GM23338 (cell line): ENCODE measurements around the gene DYNLT5. TPM values are rescaled to one million over a fixed set of nuclear protein-coding genes. Genes with fewer than 3 reads are reported as not detected.

Source experiments
- ATAC-seq: fragments of 200-7000 bp; cut with Tn5 transposase; 3 replicates; pipeline ENCODE4 v1.9.1; 2020
- DNase-seq: peaks from one replicate; pipeline ENCODE4 v3.0.0-alpha.2; 2015; ENCODE audit warnings: low spot score
- H2AFZ ChIP-seq: fragments of 200-600 bp; sonication (generic); 2 replicates; pipeline ENCODE4 v1.8.0; 2016; ENCODE audit warnings: antibody characterized with exemption, mild to moderate bottlenecking, moderate library complexity
- H3F3A ChIP-seq: fragments of 200-600 bp; sonication (generic); replicated peaks from 2 replicates; pipeline ENCODE4 v1.8.0; 2017; ENCODE audit warnings: antibody characterized with exemption, mixed run types, low read depth
- H3K27ac ChIP-seq: fragments of 200-600 bp; sonication (generic); 2 replicates; pipeline ENCODE4 v1.6.1; 2016; ENCODE audit warnings: low read depth
- H3K27me3 ChIP-seq: fragments of 200-600 bp; sonication (generic); 2 replicates; pipeline ENCODE4 v1.8.0; 2016; ENCODE audit warnings: mild to moderate bottlenecking, mixed run types, moderate library complexity; ENCODE audit not compliant: insufficient read depth
- H3K36me3 ChIP-seq: fragments of 200-600 bp; sonication (generic); 2 replicates; pipeline ENCODE4 v1.8.0; 2016; ENCODE audit warnings: mild to moderate bottlenecking; ENCODE audit not compliant: insufficient read depth
- H3K4me1 ChIP-seq: fragments of 200-600 bp; sonication (generic); 2 replicates; pipeline ENCODE4 v1.8.0; 2016; ENCODE audit warnings: mild to moderate bottlenecking, moderate library complexity; ENCODE audit not compliant: insufficient read depth
- H3K4me2 ChIP-seq: fragments of 200-600 bp; sonication (generic); 2 replicates; pipeline ENCODE4 v1.7.1; 2017; ENCODE audit warnings: mixed run types
- H3K4me3 ChIP-seq: fragments of 200-600 bp; sonication (generic); 2 replicates; pipeline ENCODE4 v1.6.1; 2016; ENCODE audit warnings: mixed run types
- H3K79me2 ChIP-seq: fragments of 200-600 bp; sonication (generic); replicated peaks from 2 replicates; pipeline ENCODE4 v1.8.0; 2017; ENCODE audit warnings: mild to moderate bottlenecking; ENCODE audit not compliant: insufficient read depth
- H3K9me2 ChIP-seq: fragments of 200-600 bp; sonication (generic); 2 replicates; pipeline ENCODE4 v1.8.0; 2017; ENCODE audit not compliant: insufficient read depth
- H4K20me1 ChIP-seq: fragments of 200-600 bp; sonication (generic); replicated peaks from 2 replicates; pipeline ENCODE4 v1.8.0; 2017; ENCODE audit warnings: mild to moderate bottlenecking; ENCODE audit not compliant: insufficient read depth
- H3K27ac Mint-ChIP-seq: 2 replicates; pipeline ENCODE4 v1.8.0; 2020; ENCODE audit warnings: inconsistent platforms, mild to moderate bottlenecking, moderate library complexity, mixed read lengths
- H3K27me3 Mint-ChIP-seq: 3 replicates; pipeline ENCODE4 v1.8.0; 2022; ENCODE audit warnings: low read depth, mild to moderate bottlenecking, moderate library complexity, mixed read lengths, inconsistent platforms; ENCODE audit not compliant: insufficient read depth, poor library complexity
- H3K36me3 Mint-ChIP-seq: 3 replicates; pipeline ENCODE4 v1.8.0; 2021; ENCODE audit warnings: low read depth, mild to moderate bottlenecking, inconsistent platforms, moderate library complexity, mixed read lengths
- H3K4me1 Mint-ChIP-seq: 3 replicates; pipeline ENCODE4 v1.8.0; 2020; ENCODE audit warnings: mild to moderate bottlenecking, inconsistent platforms, mixed read lengths
- H3K4me3 Mint-ChIP-seq: 3 replicates; pipeline ENCODE4 v1.8.0; 2021; ENCODE audit warnings: moderate library complexity, mild to moderate bottlenecking, inconsistent platforms, mixed read lengths
- H3K9me3 Mint-ChIP-seq: 3 replicates; pipeline ENCODE4 v1.8.0; 2020; ENCODE audit warnings: moderate library complexity, mild to moderate bottlenecking, inconsistent platforms, mixed read lengths
- CREB1 ChIP-seq: fragments of 250-450 bp; sonication (Bioruptor Pico); IDR thresholded peaks from 2 replicates; pipeline ENCODE4 v1.5.0; 2020; ENCODE audit warnings: low read depth, mild to moderate bottlenecking, moderate library complexity
- ETS1 ChIP-seq: IDR thresholded peaks from 2 replicates; pipeline ENCODE4 v1.6.1; 2016; ENCODE audit warnings: antibody characterized with exemption
- JUNB ChIP-seq: IDR thresholded peaks from one replicate; pipeline ENCODE4 v1.6.1; 2016; ENCODE audit warnings: antibody characterized with exemption; ENCODE audit not compliant: unreplicated experiment
- NANOG ChIP-seq: IDR thresholded peaks from 2 replicates; pipeline ENCODE4 v1.6.1; 2016; ENCODE audit warnings: antibody characterized with exemption, borderline replicate concordance
- STAT1 ChIP-seq: IDR thresholded peaks from one replicate; pipeline ENCODE4 v1.6.1; 2016; ENCODE audit warnings: antibody characterized with exemption; ENCODE audit not compliant: unreplicated experiment
- ZNF462 ChIP-seq: fragments of 250-450 bp; sonication (Bioruptor Pico); IDR thresholded peaks from 2 replicates; pipeline ENCODE4 v1.5.0; 2020; ENCODE audit warnings: mild to moderate bottlenecking, moderate library complexity
- polyA plus RNA-seq: library from polyadenylated mRNA; unstranded; fragments of >200 nt; fragmentation: Nextera tagmentation; extraction: Ambion mirVana; gene quantifications from 2 replicates; pipeline ENCODE4 v1.2.1, GENCODE V29; 2016
- total RNA-seq: library from RNA; depleted of rRNA; stranded (reverse); fragments of >200 nt; shearing (Covaris generic); gene quantifications from 2 replicates; pipeline ENCODE4 v1.2.3, GENCODE V29; 2014
- TF ChIP-seq, protein P1 (sequence below): IDR thresholded peaks from one replicate; pipeline ENCODE4 v1.6.1; 2018; ENCODE audit warnings: antibody characterized with exemption; ENCODE audit not compliant: unreplicated experiment

The DYNLT5 gene
- total and polyA plus RNA-seq, 2 experiments from 2014 or later, result 0.95 to 2.8 TPM

DNA sequence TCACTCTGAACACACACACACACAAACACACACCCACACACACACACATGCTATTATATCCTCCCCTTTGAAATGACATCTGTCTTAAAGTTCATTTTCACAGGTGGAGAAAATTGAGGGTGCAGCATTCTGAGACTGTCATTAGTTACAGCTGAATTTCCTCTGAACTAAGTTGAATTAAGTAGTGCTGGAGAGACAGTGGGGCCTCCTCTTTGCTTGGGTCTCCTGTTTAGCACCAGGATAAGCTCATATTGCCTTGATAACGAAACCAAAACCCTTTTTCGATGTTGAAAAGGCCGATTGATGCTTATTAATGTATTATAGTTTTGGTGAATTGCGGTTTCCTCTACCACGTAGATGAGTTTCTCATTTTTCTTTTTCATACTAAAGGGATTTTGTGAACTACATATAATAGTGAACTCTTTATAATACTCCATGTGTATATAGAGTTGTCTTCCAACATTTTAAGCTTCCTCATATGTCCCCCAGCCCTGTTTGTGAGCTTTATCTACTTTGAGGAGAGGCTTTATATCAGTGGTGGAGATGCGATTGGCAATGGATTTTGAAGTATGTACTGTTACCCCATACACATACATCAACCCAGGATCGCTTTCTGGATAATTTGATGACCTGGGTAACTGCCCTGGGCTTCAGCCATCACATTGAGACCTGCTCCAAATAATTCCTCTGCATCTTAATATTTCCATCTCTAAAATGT lies 17.4 kb downstream of the DYNLT5 start:
- H3K27me3 ChIP-seq, result no peaks in the 10 kb centered on the region
- DNase-seq (no peak), ATAC-seq (no peak)
- H3K9me2 ChIP-seq, result no peaks in the 10 kb centered on the region
- no peak overlapping the region for H3K4me2 ChIP-seq
- no peak overlapping the region for H2AFZ ChIP-seq
- H3K4me1 Mint-ChIP-seq, result no peaks in the 10 kb centered on the region
- H3K36me3 ChIP-seq, result no peaks in the 10 kb centered on the region
- no peaks in the 10 kb centered on the region for H4K20me1 ChIP-seq
- H3K79me2 ChIP-seq, result no peaks in the 10 kb centered on the region
- no peak overlapping the region for H3K4me3 Mint-ChIP-seq
- no peak for TF ChIP-seq JUNB
- no peaks in the 10 kb centered on the region for H3K36me3 Mint-ChIP-seq
- no peaks in the 10 kb centered on the region for H3K4me1 ChIP-seq
- no peaks in the 10 kb centered on the region for H3K9me3 Mint-ChIP-seq
- H3K27me3 Mint-ChIP-seq, result no peaks in the 10 kb centered on the region
- H3K4me3 ChIP-seq, result no peak overlapping the region
- H3F3A ChIP-seq, result no peaks in the 10 kb centered on the region
- H3K27ac ChIP-seq, result no peak overlapping the region
- no peak overlapping the region for H3K27ac Mint-ChIP-seq

DNA sequence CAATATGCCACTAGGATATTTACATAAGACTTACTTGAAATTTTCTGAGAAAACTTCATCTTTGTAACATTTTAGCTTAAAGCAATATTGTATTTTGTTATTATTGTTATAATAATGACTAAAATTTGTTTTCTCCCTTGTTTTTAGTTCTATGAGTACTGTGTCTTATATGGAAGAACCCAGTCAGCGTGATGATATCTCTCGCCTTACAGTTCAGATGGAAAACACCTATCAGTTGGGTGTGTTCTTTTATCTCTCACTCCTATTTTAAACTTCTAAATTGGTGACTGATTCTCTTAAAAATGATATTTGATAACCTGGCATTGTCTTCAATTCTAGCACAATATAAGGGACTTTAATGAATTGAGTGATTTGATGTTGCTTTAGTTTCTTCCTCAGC lies 18.0 kb downstream of the DYNLT5 start:
- Histone ChIP-seq H3K36me3 (no peaks in the 10 kb centered on the region), H3K27ac (no peak overlapping the region), H3K4me2 (no peak overlapping the region), H3K4me3 (no peak overlapping the region), H3K79me2 (no peaks in the 10 kb centered on the region), H4K20me1 (no peaks in the 10 kb centered on the region), H3F3A (no peaks in the 10 kb centered on the region), H3K4me1 (no peaks in the 10 kb centered on the region), H3K9me2 (no peaks in the 10 kb centered on the region), H3K27me3 (no peaks in the 10 kb centered on the region), H2AFZ (no peak overlapping the region)
- Mint-ChIP-seq H3K27ac (no peak overlapping the region), H3K4me1 (no peaks in the 10 kb centered on the region), H3K9me3 (no peaks in the 10 kb centered on the region), H3K36me3 (no peaks in the 10 kb centered on the region), H3K27me3 (no peaks in the 10 kb centered on the region), H3K4me3 (no peak overlapping the region)
- no peak for ATAC-seq
- TF ChIP-seq NANOG, result no peak
- TF ChIP-seq, protein P1, sequence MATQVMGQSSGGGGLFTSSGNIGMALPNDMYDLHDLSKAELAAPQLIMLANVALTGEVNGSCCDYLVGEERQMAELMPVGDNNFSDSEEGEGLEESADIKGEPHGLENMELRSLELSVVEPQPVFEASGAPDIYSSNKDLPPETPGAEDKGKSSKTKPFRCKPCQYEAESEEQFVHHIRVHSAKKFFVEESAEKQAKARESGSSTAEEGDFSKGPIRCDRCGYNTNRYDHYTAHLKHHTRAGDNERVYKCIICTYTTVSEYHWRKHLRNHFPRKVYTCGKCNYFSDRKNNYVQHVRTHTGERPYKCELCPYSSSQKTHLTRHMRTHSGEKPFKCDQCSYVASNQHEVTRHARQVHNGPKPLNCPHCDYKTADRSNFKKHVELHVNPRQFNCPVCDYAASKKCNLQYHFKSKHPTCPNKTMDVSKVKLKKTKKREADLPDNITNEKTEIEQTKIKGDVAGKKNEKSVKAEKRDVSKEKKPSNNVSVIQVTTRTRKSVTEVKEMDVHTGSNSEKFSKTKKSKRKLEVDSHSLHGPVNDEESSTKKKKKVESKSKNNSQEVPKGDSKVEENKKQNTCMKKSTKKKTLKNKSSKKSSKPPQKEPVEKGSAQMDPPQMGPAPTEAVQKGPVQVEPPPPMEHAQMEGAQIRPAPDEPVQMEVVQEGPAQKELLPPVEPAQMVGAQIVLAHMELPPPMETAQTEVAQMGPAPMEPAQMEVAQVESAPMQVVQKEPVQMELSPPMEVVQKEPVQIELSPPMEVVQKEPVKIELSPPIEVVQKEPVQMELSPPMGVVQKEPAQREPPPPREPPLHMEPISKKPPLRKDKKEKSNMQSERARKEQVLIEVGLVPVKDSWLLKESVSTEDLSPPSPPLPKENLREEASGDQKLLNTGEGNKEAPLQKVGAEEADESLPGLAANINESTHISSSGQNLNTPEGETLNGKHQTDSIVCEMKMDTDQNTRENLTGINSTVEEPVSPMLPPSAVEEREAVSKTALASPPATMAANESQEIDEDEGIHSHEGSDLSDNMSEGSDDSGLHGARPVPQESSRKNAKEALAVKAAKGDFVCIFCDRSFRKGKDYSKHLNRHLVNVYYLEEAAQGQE, result no peak
- no peak for TF ChIP-seq ZNF462 (CRISPR knock-in tag)
- TF ChIP-seq CREB1 (CRISPR knock-in tag), result no peak
- TF ChIP-seq ETS1, result no peak
- no peak for TF ChIP-seq JUNB
- TF ChIP-seq STAT1, result no peak
- no peak for DNase-seq
